ENCODE results near the gene PRPF40A.
A peak's percentile ranks its signal among the peaks of the same experiment; 100 is the strongest.

Gene PRPF40A

GRCh38 chr2:152716805-152717227 is 445 bp downstream of the PRPF40A start:
- peak; percentile 46 for DNase-seq

- peak; percentile 29 for DNase-seq
Measured at GRCh38 chr2:152715854-152716428, 1.3 kb downstream of the PRPF40A start.

DNA sequence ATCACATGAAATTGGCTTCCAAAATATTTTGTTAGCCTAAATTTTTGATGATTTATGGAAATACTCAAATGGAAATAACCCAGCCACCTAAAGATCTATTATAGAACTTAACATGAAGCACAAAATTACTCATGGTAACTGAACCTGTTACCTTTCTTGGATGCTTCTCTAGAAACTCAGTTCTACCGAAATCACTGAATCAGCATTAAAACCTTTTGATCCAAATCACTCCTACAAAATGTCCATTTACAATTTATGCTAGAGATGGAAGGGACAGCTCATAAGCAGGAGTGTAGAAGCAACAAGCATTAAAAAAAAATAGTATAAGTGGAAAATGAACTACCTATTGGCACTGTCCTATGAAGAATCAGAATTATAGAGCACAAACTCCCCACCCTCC is 2.1 kb downstream of the PRPF40A start:
- DNase-seq, result no peak

DNA sequence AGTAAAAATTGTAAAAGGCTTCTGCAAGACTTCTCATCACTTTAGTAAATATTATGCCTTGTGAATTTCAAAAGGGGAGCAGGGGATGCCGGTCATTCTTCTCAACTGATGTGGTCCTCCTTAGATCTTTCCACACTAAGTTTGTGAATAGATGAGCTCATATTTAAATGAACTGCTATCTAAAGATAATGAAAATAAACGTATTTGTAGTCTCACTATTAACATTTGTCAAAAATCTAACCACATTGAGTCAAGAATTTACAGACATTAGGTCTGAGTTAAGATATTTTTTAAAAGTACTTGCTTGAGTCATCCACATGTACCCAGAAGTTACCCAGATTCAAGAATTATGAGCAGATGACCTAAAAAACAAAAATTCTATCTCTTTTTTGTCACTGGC is 6.5 kb downstream of the PRPF40A start:
- no peak for DNase-seq

DNA sequence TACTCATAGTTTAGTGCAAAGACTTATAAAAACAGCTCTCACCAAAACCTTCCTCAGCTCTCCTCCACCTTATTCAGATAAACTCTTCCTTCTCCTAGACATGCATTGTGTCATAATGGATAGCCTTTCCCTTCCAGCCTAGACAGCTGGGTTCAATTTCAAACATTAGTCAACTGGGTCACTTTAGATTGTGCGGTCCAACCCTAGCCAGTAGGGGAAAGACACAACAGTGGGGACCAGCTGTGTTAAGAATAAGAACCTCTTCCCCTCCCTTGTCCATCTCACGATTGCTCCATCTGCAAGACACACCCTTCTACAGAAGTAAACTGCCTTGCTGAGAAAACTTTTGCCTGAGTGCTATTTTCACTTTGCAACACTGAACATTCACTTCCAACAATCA is 8.5 kb downstream of the PRPF40A start:
- no peak for DNase-seq

DNA sequence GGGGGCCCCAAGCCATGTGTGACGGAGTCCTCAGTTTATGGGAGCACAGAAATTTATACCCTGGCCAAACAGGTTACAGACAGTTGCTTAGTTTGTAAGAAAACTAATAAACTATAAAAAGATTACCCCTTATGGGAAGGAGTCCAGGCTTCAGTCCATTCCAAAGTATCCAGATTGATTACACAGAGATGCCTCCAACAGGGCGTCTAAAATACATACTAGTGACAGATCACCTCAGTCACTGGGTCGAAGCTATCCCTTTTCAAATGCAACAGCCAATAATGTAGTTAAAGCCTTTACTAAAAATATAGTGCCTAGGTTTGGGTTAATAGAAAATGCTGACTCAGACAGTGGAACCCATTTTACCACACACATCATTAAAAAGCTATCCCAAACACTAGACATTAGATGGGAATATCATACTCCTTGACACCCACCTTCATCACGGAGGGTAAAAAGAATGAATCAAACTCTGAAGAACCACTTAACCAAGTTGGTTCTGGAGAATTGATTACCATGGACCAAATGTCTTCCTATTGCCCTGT is 10.7 kb downstream of the PRPF40A start:
- DNase-seq, result no peak

DNA sequence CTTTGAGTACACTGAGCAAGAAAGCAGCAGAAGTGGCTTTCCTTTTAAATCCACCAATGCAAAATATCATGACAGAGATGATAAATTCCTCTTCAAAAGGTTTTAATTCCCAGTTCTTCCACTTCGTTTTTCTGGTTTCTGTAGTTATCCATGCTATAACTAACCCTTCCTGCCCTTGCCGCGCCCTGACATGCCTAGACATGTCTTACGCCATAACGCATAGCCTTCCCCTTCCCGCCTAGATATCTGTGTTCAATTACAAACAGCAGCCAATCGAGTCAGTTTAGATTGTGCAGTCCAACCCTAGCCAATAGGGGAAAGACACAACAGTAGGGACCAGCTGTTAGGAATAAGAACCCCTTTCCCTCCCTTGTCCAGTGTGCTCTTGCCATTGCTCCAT is 16.1 kb downstream of the PRPF40A start:
- DNase-seq, result no peak

DNA sequence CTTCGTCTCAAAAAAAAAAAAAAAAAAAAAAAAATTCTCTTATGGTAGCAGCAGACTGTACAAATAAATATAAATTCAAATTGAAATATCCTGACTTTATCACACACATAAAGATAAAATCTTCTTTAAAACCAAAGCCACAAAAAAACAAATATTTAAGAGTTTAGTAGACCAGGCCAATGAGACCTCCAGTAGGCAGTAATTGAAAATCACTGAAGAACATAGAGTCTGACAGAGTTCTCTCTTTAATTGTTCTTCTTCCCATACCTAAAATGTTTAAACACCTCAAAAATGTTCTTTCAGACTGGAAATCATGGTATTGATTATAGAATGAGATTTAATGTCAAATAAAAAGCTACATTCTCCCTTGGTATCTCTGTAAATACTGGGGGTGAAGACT is 20.8 kb downstream of the PRPF40A start:
- no peak for DNase-seq

DNA sequence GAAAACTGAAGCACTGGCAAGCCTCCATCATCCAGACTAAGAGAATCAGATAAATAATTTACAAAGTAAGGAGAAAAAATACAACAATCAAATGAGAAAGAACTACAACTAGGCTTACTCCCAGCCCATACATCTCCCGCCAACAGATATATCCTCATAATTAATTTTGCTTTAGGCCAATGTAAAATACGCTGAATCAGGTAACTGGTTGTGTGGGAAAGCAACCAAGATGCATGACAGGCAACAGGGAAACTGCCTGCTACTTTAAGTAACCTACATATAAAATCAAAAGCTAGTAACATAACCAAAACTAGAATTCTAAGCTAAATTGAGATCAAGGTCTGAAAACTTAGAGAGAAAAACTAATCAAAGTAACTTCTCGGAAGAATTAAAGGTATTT is 21.5 kb downstream of the PRPF40A start:
- no peak for DNase-seq

DNA sequence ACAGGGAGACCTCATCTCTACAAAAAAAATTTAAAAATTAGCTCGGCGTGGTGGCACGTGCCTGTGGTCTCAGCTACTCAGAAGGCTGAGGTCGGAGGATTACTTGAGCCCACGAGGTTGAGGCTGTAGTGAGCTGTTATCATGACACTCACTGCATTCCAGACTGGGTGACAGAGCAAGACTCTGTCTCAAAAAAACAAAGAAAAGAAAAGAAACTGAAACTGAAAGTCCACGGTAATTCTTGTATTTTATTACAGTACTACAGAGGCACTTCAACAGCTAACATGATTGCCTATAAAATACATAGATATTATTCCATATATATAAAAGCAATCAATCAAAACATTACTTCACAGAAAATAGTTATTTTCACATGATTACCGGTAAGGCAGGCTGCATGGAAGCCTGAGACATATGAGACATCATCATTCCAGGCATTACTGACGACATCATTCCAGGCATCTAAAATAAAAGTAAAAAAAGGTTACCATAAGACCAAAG is 23.1 kb downstream of the PRPF40A start:
- peak; percentile 58 for DNase-seq

- DNase-seq, result no peak
Measured at GRCh38 chr2:152693033-152693432, 24.2 kb downstream of the PRPF40A start.

GRCh38 chr2:152686321-152686720 is 30.9 kb downstream of the PRPF40A start:
- no peak for DNase-seq

DNA sequence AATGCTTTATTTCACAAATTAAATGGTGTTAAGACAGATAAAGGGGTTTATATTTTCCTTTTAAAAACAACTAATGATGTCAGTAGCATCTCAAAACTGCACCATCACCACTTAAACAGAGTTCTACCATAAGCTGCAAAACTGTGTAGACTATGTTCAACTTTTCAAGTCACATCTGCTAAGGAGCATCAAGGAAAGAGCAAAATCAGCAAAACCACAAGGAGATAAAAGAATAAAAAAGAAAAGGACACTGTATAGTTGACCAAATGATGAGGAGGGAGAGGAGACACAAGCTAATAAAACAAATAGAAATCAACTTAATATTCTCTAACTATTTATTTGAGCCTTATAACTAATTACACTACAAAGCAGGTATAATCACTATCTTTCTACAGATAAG is 33.9 kb downstream of the PRPF40A start:
- no peak for DNase-seq

- no peak for DNase-seq
Measured at GRCh38 chr2:152682663-152683062, 34.6 kb downstream of the PRPF40A start.

DNA sequence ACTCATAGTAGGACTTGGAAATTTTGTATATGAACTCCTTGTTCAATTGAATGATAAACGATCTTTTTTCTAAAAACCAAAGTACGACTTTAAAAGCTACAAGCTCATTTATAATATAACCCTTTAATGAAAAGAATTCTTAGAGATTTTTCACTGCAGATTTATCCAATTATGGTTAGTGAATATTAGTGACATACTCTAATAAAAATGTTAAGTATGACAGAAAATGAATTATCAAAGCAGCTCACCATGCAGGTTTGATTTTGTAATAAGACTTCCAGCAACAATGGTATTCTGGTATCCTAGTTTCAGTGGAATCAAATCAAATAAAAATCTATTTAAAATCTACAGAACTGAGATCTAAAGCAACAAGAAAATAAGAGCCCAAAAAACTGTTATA is 38.5 kb downstream of the PRPF40A start:
- DNase-seq, result no peak

DNA sequence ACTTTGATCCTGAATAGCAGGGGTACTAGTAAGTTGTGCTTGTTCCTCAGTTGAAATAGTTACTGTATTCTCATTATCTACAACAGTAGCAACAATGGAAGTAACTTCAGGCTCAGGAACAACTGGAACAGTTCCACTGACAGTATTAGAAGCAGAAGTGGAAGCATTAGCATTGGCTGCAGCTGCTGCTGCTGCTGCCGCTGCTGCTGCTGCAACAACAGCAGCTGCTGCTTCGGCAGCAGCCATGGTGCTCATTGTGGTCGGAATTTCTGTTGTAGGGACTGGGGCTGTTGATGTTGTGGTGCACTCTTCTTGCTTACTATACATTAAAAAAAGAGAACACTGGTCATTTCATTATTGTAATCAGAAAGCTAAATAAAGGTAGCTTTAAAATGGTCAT is 40.8 kb downstream of the PRPF40A start:
- DNase-seq, result no peak

DNA sequence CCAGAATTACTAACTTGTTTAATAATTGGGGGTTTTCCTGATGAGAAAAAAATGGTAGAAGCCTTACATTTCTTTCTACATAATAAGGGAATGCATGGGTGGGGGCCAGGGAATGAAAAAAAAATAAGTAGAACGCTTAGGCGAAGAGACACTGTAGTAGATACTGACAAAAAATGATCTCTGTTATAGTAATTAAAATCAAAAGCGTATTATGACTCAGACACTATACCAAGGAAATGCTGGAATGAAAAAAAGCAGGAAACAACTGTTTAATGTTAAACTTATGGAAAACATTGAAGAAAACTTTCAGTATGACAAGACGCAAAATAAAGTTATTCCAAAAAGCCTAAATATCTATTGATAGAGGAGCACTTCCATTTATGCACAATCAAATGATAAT is 42.9 kb downstream of the PRPF40A start:
- DNase-seq, result no peak

DNA sequence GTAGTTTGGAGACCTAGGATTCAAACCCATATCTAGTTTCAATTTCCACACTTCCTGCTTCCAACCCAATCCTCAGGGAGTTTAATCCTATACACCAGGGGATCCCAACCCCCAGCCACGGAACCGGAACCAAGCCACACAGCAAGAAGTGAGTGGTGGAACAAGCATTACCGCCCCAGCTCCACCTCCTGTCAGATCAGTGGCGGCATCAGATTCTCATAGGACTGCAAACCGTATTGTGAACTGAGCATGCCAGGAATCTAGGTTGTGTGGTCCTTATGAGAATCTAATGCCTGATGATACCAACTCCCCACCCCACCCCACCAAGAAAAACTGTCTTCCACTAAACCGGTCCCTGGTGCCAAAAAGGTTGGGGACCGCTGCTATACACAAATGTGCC is 52.5 kb downstream of the PRPF40A start:
- no peak for DNase-seq

DNA sequence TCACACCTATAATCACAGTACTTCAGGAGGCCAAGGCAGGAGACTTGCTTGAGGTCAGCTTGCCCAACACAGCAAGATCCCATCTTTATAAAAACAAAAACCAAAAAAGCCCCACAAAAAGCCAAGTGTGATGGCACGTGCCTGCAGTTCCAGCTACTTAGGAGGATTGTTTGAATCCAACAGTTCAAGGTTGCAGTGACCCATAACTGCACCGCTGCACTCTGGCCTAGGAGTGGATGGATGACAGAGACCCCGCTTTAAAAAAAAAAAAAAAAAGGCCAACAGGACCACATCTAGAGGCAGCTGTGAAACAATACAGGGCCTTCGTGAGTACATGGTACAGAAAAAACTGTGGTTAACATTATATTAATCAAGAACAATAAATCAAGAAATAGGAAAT is 56.2 kb downstream of the PRPF40A start:
- no peak for DNase-seq

DNA sequence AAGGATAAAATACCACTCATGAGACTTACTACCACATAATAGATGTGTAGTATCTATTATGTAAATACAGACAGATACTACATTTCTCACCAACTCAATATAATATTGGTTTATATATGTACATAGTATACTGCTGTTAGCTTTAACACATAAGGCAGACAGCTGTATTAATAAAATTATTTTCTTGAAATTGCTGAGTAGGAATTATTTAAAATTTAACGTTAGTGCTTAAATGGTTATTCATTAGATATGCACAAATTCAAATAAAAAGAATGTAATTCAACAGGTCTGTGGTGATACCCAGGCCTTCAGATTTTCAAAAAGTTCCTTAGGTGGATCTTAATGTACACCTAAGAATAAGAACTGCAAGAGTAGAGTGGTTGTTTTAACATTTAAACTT is 59.0 kb downstream of the PRPF40A start:
- DNase-seq, result no peak

- no peak for DNase-seq
Measured at GRCh38 chr2:152657043-152657442, 60.2 kb downstream of the PRPF40A start.

DNA sequence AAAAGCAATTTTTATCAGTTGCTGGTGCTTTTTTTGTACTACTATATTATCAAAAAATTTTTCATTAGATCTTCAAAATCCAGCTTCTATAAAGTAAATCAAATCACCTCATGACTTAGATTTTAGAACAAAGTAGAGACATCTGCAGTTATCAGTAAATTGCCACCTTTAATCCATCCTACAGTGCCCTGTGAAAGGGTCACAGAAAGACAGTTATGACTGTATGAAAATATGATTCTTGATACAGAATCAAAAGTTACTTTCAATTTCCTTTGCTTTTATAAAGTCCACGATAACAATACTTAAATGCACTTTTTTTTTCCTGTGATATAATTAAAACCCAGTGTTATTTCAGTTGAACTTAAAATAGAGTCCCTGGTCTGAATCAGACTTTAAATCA is 61.4 kb downstream of the PRPF40A start:
- DNase-seq, result no peak

DNA sequence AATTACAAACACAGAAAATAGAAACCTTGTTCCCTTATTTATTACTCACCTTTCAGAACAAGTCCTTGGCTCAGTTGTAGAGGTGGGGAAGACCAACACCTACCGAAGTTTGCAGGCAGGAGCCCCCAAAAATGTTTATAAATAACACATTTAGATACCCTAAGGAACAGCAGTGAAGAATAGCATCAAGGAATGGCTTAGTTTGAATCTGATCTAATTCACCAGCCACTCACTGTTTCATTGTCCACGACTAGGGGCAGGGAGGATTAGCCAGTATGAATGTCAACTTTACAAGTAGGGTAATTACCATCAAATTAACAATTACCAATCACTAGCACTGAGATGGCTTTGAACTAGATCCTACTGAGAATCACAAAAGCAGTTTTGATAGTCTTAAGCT is 65.4 kb downstream of the PRPF40A start:
- no peak for DNase-seq

DNA sequence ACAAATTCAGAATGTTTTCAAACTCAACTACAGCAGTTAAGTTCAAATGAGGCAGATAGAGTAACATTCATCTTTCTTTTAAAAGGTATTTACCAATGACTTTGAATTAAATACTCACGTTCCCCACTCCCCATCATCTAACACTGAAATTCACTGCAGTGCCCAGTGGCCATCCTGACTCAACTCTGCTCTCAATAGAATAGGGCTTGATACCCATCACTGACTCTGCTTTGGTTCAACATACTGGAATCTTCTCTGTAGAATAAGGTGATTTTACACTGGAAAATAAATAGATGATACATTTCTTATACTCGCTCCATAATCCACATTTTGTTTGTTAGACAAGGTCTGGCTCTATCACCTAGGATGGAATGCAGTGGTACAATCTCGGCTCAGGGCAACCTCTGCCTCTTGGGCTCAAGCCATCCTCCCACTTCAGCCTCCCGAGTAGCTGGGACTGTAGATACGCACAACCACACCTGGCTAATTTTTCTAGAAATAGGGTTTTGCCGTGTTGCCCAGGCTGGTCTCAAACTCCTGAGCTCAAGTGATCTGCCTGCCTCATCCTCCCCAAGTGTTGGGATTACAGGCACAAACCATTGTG is 66.4 kb downstream of the PRPF40A start:
- DNase-seq, result no peak

GRCh38 chr2:152649997-152650396 is 67.3 kb downstream of the PRPF40A start:
- DNase-seq, result no peak

Data from activated naive CD4-positive, alpha-beta T cell treated with Interleukin-2 at 50 U/mL for 16 hours (primary cell).